Cardiac fibroblast (primary cell): Measurements from ENCODE around the gene TRPM3.

Experiments used
- DNase-seq, 2 donors: peaks; one replicate each; pipeline versions ENCODE4 v3.0.0 to v3.0.0-alpha.2; 2010; ENCODE audit warnings: low read depth in 2 of 2
- H3K4me3 ChIP-seq, 2 donors: replicated peaks in 1 of 2; 1 replicate in 1 of 2; 2 replicates in 1 of 2; pipeline ENCODE4 v1.5.1; 2011; ENCODE audit warnings: low read depth in 2 of 2, low read length in 2 of 2, mild to moderate bottlenecking in 2 of 2, moderate library complexity in 1 of 2
- TF ChIP-seq, protein P1 (sequence below): IDR thresholded peaks from one replicate; pipeline ENCODE4 v1.5.1; 2011; ENCODE audit warnings: low read depth, mild to moderate bottlenecking, low read length, inconsistent platforms

The TRPM3 gene

DNA sequence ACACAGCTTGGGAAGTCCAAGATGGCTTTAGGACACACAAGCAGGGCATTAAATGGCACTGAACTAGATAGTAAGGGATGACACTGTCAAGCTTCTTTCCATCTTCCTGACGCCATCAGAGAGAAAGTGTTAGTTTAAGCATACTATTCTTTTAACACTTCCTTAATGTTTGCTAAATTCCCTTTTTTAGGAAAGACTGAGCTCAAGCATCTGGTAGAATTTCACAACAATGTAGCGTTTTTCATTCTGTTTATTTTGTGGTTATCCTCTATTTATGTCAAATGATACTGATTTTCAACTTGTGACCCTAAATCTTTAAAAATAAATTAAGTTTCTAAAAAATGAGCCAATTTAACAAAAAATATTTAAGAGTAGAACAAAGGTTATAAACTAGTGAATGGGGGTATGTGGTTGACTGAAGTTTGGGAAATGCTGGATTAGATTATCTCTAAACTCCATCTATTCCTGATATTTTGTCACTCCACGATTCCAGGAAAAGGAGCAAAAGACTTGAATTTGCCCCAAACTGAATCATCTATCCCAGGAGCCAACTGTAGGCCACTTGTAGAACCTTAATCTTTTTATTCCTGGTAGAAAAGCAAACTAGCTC, 559.5 kb downstream of the TRPM3 start:
- no peak overlapping the region for H3K4me3 ChIP-seq
- no peak for DNase-seq
- TF ChIP-seq, protein P1, sequence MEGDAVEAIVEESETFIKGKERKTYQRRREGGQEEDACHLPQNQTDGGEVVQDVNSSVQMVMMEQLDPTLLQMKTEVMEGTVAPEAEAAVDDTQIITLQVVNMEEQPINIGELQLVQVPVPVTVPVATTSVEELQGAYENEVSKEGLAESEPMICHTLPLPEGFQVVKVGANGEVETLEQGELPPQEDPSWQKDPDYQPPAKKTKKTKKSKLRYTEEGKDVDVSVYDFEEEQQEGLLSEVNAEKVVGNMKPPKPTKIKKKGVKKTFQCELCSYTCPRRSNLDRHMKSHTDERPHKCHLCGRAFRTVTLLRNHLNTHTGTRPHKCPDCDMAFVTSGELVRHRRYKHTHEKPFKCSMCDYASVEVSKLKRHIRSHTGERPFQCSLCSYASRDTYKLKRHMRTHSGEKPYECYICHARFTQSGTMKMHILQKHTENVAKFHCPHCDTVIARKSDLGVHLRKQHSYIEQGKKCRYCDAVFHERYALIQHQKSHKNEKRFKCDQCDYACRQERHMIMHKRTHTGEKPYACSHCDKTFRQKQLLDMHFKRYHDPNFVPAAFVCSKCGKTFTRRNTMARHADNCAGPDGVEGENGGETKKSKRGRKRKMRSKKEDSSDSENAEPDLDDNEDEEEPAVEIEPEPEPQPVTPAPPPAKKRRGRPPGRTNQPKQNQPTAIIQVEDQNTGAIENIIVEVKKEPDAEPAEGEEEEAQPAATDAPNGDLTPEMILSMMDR: no peak

DNA sequence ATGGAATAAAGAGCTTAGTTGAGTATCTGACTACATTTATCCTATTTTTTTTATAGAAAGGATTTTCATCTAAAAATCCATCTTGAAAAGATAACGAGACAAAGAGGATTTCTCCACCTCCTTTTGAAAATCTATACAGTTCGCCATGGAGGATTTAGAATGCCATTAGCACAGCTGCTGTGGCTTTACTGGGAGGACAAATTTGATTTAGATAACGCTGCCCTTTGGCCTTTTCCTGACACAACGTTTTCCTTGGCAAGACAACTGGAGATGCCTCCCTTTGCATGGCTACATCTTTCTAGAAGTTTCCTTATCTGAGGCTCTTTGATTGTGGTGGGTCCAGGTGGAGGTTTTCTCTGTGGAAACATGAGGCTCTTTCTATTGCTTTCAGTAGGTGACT, 560.3 kb downstream of the TRPM3 start:
- no peak overlapping the region for H3K4me3 ChIP-seq
- no peak for DNase-seq
- TF ChIP-seq, protein P1: no peak

DNA sequence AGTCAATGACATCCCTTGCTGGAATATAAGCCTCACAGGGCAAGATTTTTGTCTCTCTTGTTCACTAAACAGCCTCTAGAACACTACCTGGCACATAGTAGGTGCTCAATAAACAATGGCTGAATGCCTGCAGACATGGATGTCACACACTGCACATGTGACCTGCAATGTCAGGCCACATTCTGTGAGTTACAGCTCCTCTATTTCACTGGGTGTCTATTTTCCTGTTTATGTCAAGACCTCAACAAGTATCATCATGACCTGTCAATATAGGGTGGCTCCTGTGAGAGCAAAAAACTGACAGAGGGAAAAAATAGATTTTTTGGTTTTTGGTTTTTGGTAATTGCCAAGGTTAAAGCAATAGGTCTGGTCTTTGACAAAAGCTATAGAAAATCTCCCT, 562.3 kb downstream of the TRPM3 start:
- DNase-seq: no peak
- TF ChIP-seq, protein P1: no peak
- H3K4me3 ChIP-seq: no peak overlapping the region

DNA sequence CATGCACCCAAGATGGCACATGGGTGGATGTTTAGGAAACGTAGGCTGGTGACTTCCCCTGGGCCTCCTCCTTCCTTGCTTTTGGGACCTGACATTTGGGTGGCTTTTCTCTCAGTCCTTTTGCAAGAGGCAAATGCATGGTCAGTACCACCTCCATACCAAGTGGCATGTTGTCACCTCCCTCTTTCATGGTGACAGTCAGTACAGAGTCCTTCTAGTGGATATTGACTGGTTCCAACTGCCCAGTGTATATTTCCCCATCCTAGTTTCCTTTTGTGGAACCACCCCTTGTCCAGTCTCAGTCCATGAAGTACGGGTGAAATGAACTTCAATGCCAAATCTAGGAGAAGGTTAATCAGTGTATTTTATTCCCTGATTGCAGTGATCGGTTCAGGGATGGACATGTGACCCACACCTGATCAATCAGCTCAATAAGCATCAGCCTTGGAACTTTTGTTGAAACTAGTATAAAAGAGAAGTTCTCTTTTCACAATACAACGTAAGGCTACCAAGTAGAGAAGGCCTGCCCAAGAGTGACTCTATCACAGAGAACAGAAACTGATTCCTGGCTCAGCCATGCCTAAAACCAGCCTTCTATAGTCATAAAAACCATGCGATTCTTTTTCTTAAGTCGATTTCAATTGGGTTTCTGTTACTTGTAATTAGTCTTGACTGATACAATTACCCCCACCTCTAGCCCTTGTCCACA, 563.6 kb downstream of the TRPM3 start:
- DNase-seq: no peak
- H3K4me3 ChIP-seq: no peak overlapping the region
- TF ChIP-seq, protein P1: no peak

DNA sequence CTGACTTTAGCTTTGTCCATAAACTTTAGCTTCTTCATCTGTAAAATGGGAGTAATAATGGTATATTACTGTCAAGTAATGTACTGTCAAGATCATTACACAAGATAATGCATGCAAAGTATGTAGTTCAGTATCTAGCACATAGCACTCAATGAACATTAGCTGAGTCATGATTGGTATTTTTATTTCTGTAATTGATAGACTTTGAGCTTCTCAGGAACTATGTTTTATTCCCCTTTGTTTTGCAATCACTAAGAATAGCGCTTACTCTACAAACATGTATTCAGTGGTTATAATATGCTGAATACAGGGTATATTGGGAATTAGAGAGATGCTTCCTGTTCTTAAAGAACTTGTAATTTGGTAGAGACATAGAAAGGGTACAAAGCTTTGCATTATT, 564.6 kb downstream of the TRPM3 start:
- TF ChIP-seq, protein P1: no peak
- no peak overlapping the region for H3K4me3 ChIP-seq
- DNase-seq: no peak

DNA sequence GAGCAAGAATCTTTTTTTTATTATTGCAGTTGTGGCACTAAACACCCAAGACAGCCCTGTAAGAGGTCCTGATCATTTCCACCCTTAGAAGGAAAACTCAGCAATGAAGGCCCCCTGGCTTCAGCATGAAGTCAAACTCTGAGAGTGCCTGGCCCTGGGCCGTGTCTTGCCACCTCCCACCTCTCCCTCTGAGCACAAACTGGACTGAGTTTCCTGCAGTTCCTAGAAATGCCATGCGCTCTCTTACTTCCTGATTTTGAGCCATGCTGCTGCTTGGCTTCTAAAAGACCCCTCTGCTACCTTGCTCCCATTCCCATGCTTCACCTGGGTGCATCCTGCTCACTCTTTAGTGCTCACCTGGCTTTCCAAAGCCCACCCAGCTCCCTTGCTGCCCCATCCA, 566.5 kb downstream of the TRPM3 start:
- no peak for DNase-seq
- TF ChIP-seq, protein P1: no peak

More for the DNA sequence above, 566.5 kb downstream of the TRPM3 start:
- no peak overlapping the region for H3K4me3 ChIP-seq
